Amniotic stem cell (primary cell): ENCODE measurements around the gene GPR26.

Experiments
- DNase-seq: peaks from one replicate; lab custom pipeline; 2025; lab: John Stamatoyannopoulos, UW

Gene GPR26

GRCh38 chr10:123645615-123646014 is 20.5 kb upstream of the GPR26 start:
- DNase-seq = no peak

GRCh38 chr10:123648595-123648994 is 17.6 kb upstream of the GPR26 start:
- DNase-seq = no peak

GRCh38 chr10:123649676-123650075 is 16.5 kb upstream of the GPR26 start:
- no peak for DNase-seq

GRCh38 chr10:123651421-123652047 is 14.6 kb upstream of the GPR26 start:
- no peak for DNase-seq

GRCh38 chr10:123655751-123656150 is 10.4 kb upstream of the GPR26 start:
- no peak for DNase-seq

GRCh38 chr10:123663522-123663921 is 2.6 kb upstream of the GPR26 start:
- DNase-seq = no peak

GRCh38 chr10:123665491-123666286 is 466 bp upstream of the GPR26 start:
- no peak for DNase-seq

GRCh38 chr10:123669886-123670285 is 3.7 kb downstream of the GPR26 start:
- no peak for DNase-seq

- no peak for DNase-seq
Measured at GRCh38 chr10:123673198-123673597, 7.0 kb downstream of the GPR26 start.

- DNase-seq = no peak
Measured at GRCh38 chr10:123674741-123675140, 8.6 kb downstream of the GPR26 start.

- no peak for DNase-seq
Measured at GRCh38 chr10:123675811-123676210, 9.7 kb downstream of the GPR26 start.

GRCh38 chr10:123677556-123677955 is 11.4 kb downstream of the GPR26 start:
- DNase-seq = no peak

- DNase-seq = no peak
Measured at GRCh38 chr10:123678376-123678775, 12.2 kb downstream of the GPR26 start.

GRCh38 chr10:123681285-123681684 is 15.1 kb downstream of the GPR26 start:
- DNase-seq = no peak

GRCh38 chr10:123682477-123682876 is 16.3 kb downstream of the GPR26 start:
- DNase-seq = no peak

- DNase-seq = no peak
Measured at GRCh38 chr10:123683459-123683858, 17.3 kb downstream of the GPR26 start.

GRCh38 chr10:123683865-123684264 is 17.7 kb downstream of the GPR26 start:
- no peak for DNase-seq

- DNase-seq = no peak
Measured at GRCh38 chr10:123685260-123685659, 19.1 kb downstream of the GPR26 start.

GRCh38 chr10:123687758-123688157 is 21.6 kb downstream of the GPR26 start:
- DNase-seq = no peak

- DNase-seq = no peak
Measured at GRCh38 chr10:123689880-123690279, 23.7 kb downstream of the GPR26 start.

- no peak for DNase-seq
Measured at GRCh38 chr10:123703195-123703790, 37.1 kb downstream of the GPR26 start.

GRCh38 chr10:123704076-123704475 is 37.9 kb downstream of the GPR26 start:
- DNase-seq = no peak

- DNase-seq = no peak
Measured at GRCh38 chr10:123704812-123705211, 38.7 kb downstream of the GPR26 start.
